Neural cell (in vitro differentiated cells): ENCODE data around the gene ANO4.

Experiments
- MXI1 ChIP-seq: fragments of 450-650 bp; conservative IDR thresholded peaks from 2 replicates; pipeline ENCODE4 v1.6.1; 2014; ENCODE audit warnings: antibody characterized with exemption, mild to moderate bottlenecking; ENCODE audit not compliant: poor library complexity, severe bottlenecking
- TF ChIP-seq, protein P1 (sequence below): fragments of 450-650 bp; IDR thresholded peaks from 2 replicates; pipeline ENCODE4 v1.5.1; 2014; ENCODE audit warnings: antibody characterized with exemption, mild to moderate bottlenecking, moderate library complexity; ENCODE audit not compliant: poor library complexity, severe bottlenecking
- TF ChIP-seq, protein P2 (sequence below): IDR thresholded peaks from 2 replicates; pipeline ENCODE4 v1.6.1; 2012; ENCODE audit warnings: borderline replicate concordance

DNA sequence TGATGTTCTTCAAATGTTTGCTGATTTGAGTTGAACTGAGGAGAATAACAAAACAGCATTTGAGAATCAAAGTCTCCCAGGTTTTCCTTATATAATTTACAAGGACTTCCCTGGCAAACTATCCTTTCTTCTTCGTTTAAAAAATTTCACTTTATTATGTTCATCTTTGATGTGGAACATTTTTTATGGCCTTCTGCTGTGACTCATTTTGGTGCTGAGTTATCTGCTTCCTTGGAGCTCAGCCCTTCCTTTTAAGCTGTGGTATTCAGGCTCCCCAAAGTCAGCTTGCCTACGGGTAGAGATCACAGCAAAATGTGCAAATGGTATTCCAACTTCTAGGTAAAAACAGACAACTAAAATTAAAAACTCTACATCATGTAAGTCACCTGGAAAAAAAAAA lies 1.4 kb upstream of the ANO4 start:
- no peak for TF ChIP-seq MXI1
- TF ChIP-seq, protein P1, sequence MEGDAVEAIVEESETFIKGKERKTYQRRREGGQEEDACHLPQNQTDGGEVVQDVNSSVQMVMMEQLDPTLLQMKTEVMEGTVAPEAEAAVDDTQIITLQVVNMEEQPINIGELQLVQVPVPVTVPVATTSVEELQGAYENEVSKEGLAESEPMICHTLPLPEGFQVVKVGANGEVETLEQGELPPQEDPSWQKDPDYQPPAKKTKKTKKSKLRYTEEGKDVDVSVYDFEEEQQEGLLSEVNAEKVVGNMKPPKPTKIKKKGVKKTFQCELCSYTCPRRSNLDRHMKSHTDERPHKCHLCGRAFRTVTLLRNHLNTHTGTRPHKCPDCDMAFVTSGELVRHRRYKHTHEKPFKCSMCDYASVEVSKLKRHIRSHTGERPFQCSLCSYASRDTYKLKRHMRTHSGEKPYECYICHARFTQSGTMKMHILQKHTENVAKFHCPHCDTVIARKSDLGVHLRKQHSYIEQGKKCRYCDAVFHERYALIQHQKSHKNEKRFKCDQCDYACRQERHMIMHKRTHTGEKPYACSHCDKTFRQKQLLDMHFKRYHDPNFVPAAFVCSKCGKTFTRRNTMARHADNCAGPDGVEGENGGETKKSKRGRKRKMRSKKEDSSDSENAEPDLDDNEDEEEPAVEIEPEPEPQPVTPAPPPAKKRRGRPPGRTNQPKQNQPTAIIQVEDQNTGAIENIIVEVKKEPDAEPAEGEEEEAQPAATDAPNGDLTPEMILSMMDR = no peak
- TF ChIP-seq, protein P2, sequence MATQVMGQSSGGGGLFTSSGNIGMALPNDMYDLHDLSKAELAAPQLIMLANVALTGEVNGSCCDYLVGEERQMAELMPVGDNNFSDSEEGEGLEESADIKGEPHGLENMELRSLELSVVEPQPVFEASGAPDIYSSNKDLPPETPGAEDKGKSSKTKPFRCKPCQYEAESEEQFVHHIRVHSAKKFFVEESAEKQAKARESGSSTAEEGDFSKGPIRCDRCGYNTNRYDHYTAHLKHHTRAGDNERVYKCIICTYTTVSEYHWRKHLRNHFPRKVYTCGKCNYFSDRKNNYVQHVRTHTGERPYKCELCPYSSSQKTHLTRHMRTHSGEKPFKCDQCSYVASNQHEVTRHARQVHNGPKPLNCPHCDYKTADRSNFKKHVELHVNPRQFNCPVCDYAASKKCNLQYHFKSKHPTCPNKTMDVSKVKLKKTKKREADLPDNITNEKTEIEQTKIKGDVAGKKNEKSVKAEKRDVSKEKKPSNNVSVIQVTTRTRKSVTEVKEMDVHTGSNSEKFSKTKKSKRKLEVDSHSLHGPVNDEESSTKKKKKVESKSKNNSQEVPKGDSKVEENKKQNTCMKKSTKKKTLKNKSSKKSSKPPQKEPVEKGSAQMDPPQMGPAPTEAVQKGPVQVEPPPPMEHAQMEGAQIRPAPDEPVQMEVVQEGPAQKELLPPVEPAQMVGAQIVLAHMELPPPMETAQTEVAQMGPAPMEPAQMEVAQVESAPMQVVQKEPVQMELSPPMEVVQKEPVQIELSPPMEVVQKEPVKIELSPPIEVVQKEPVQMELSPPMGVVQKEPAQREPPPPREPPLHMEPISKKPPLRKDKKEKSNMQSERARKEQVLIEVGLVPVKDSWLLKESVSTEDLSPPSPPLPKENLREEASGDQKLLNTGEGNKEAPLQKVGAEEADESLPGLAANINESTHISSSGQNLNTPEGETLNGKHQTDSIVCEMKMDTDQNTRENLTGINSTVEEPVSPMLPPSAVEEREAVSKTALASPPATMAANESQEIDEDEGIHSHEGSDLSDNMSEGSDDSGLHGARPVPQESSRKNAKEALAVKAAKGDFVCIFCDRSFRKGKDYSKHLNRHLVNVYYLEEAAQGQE = no peak
